C4-2B (cell line): ENCODE data around the gene SLC24A3.

Experiments used
- ZFX ChIP-seq: fragments of 450-650 bp; IDR thresholded peaks from 2 replicates; pipeline ENCODE4 v1.6.1; 2017
- TF ChIP-seq, protein P1 (sequence below): fragments of 450-650 bp; conservative IDR thresholded peaks from 2 replicates; pipeline ENCODE4 v1.5.1; 2017; ENCODE audit warnings: mild to moderate bottlenecking

GRCh38 chr20:19363476-19363875, 151.0 kb downstream of the SLC24A3 start:
- TF ChIP-seq, protein P1, sequence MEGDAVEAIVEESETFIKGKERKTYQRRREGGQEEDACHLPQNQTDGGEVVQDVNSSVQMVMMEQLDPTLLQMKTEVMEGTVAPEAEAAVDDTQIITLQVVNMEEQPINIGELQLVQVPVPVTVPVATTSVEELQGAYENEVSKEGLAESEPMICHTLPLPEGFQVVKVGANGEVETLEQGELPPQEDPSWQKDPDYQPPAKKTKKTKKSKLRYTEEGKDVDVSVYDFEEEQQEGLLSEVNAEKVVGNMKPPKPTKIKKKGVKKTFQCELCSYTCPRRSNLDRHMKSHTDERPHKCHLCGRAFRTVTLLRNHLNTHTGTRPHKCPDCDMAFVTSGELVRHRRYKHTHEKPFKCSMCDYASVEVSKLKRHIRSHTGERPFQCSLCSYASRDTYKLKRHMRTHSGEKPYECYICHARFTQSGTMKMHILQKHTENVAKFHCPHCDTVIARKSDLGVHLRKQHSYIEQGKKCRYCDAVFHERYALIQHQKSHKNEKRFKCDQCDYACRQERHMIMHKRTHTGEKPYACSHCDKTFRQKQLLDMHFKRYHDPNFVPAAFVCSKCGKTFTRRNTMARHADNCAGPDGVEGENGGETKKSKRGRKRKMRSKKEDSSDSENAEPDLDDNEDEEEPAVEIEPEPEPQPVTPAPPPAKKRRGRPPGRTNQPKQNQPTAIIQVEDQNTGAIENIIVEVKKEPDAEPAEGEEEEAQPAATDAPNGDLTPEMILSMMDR = no peak
- no peak for TF ChIP-seq ZFX
